Activated T-cell treated with anti-CD3 and anti-CD28 coated beads, Interleukin-2, amount 50 U/mL, for 72 hours (primary cell): ENCODE data around the gene MUSTN1. TPM values are rescaled to one million over a fixed set of nuclear protein-coding genes. Genes with fewer than 3 reads are reported as not detected.

Source experiments
- ATAC-seq, 2 donors: fragments of 150-1000 bp; cut with Tn5 transposase; replicated peaks in 1 of 2; 2 replicates each; pipeline ENCODE4 v1.10.0; 2021; ENCODE audit warnings: moderate library complexity in 2 of 2, mild to moderate bottlenecking in 1 of 2
- DNase-seq, 2 donors: peaks; one replicate each; pipeline ENCODE4 v3.0.0; 2021 to 2022; ENCODE audit warnings: mixed read lengths in 1 of 2
- H3K27ac Mint-ChIP-seq: one replicate; pipeline ENCODE4 v1.8.0; 2022; ENCODE audit warnings: mild to moderate bottlenecking, moderate library complexity, mixed read lengths
- H3K27me3 Mint-ChIP-seq: one replicate; pipeline ENCODE4 v1.8.0; 2022; ENCODE audit warnings: low read depth, mixed read lengths
- H3K36me3 Mint-ChIP-seq, 2 donors: one replicate each; pipeline ENCODE4 v1.8.0; 2022; ENCODE audit warnings: mixed read lengths in 2 of 2, mild to moderate bottlenecking in 1 of 2; ENCODE audit not compliant: insufficient read depth in 2 of 2
- H3K4me1 Mint-ChIP-seq: one replicate; pipeline ENCODE4 v1.8.0; 2022; ENCODE audit warnings: low read depth, mixed read lengths
- H3K4me3 Mint-ChIP-seq, 2 donors: one replicate each; pipeline ENCODE4 v1.8.0; 2022; ENCODE audit warnings: mild to moderate bottlenecking in 2 of 2, mixed read lengths in 2 of 2, moderate library complexity in 2 of 2
- H3K9me3 Mint-ChIP-seq, 2 donors: one replicate each; pipeline ENCODE4 v1.8.0; 2022; ENCODE audit warnings: mixed read lengths in 2 of 2
- total RNA-seq, 2 donors: library from RNA; stranded (reverse); gene quantifications; one replicate each; pipeline ENCODE4 v1.2.3, GENCODE V29; 2022

MUSTN1 gene
- total RNA-seq, 2 donors from 2014 or later = 1.3 TPM

DNA sequence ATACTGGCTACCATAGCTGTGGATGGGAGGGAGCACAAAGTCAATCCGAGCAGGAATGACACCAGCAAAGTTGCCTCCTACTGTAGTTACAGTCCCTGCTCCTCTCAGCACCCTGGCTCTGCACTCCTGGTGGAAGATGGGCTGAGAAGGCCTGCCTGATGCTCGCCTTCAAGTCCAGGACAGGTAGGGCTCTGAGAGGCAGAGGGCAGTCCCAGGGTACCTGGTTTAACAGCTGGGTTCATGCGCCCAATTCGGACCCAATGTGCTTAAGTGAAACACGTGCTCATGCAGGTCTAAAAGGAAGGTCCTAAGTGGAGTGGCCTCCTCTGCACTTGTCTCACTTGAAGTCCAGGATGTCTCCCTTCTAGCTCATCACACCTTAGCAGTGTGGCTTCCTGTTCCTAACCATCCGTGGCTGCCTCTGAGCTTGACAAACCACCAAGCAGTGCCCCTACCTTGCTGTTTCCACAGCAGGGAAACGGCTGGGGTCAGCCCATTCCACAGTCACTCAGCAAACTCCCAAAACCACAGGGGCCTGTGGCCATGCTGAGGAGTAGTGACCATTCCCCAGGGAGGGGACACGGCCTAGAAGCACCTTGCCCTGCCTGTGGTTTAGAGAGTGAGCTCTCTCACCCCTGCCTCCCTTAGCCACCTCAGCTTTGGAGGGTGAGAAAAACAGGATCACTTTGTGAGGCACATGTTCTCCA is 3.9 kb upstream of the MUSTN1 start:
- Mint-ChIP-seq H3K9me3 (no peaks in the 10 kb centered on the region), H3K4me3 (no peak overlapping the region), H3K36me3 (peaks cover 0 to 2% of the 10 kb centered on the region in 2 donors), H3K27ac (no peak overlapping the region), H3K27me3 (no peaks in the 10 kb centered on the region), H3K4me1 (peaks cover 13% of the 10 kb centered on the region)
- ATAC-seq (peak; percentile 41 to 63), DNase-seq (peak in 1 of 2 donors; percentile 18)

- Mint-ChIP-seq H3K27me3 (no peaks in the 10 kb centered on the region), H3K9me3 (no peaks in the 10 kb centered on the region), H3K36me3 (peaks cover 0 to 2% of the 10 kb centered on the region in 2 donors), H3K27ac (no peak overlapping the region), H3K4me3 (no peak overlapping the region), H3K4me1 (peaks cover 13% of the 10 kb centered on the region)
- no peak for DNase-seq
- ATAC-seq = no peak
These were observed 2.2 kb upstream of the MUSTN1 start for GRCh38 chr3:52836986-52837385.

DNA sequence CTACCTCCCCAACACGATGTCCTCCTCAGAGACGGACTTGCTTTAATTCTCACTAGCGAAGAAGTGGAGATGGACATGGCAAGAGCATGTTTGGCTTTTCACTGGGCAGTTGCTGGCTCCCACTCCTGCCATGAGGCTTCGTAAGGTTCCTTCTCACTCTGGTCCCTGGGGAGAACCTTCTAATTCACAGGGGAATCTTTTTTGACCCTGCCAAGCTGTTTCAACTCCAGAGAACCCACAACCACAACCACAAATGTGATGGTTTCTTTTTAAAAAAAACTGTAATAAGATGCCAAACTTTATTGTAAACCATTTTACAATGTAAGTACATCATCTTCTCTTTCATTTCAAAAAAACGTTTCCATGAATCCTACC is 1.6 kb upstream of the MUSTN1 start:
- Mint-ChIP-seq H3K9me3 (no peaks in the 10 kb centered on the region), H3K4me1 (peaks cover 14% of the 10 kb centered on the region)

GRCh38 chr3:52835766-52836470 is 1.1 kb upstream of the MUSTN1 start:
- DNase-seq (no peak), ATAC-seq (no peak)
- Mint-ChIP-seq H3K36me3 (peaks cover 0 to 2% of the 10 kb centered on the region in 2 donors), H3K27me3 (no peaks in the 10 kb centered on the region), H3K4me1 (peaks cover 19% of the 10 kb centered on the region), H3K9me3 (no peaks in the 10 kb centered on the region), H3K4me3 (no peak overlapping the region), H3K27ac (no peak overlapping the region)

More for the DNA sequence above, 1.6 kb upstream of the MUSTN1 start:
- no peaks in the 10 kb centered on the region for H3K27me3 Mint-ChIP-seq
- no peak overlapping the region for H3K27ac Mint-ChIP-seq
- no peak overlapping the region for H3K4me3 Mint-ChIP-seq
- ATAC-seq (no peak), DNase-seq (no peak)
- H3K36me3 Mint-ChIP-seq = peaks cover 0 to 2% of the 10 kb centered on the region in 2 donors

- Mint-ChIP-seq H3K4me1 (peaks cover 13% of the 10 kb centered on the region), H3K27me3 (no peaks in the 10 kb centered on the region), H3K4me3 (no peak overlapping the region), H3K9me3 (no peaks in the 10 kb centered on the region), H3K36me3 (no peaks in the 10 kb centered on the region), H3K27ac (no peak overlapping the region)
- ATAC-seq (no peak), DNase-seq (no peak)
These were observed 1.6 kb downstream of the MUSTN1 start for GRCh38 chr3:52833202-52833601.

- no peak overlapping the region for H3K27ac Mint-ChIP-seq
- H3K4me1 Mint-ChIP-seq = peaks cover 8% of the 10 kb centered on the region
- no peaks in the 10 kb centered on the region for H3K27me3 Mint-ChIP-seq
- no peak for DNase-seq
- H3K36me3 Mint-ChIP-seq = no peaks in the 10 kb centered on the region
- no peak overlapping the region for H3K4me3 Mint-ChIP-seq
- ATAC-seq = no peak
- H3K9me3 Mint-ChIP-seq = no peaks in the 10 kb centered on the region
These were observed 3.1 kb downstream of the MUSTN1 start for GRCh38 chr3:52831500-52832301.

DNA sequence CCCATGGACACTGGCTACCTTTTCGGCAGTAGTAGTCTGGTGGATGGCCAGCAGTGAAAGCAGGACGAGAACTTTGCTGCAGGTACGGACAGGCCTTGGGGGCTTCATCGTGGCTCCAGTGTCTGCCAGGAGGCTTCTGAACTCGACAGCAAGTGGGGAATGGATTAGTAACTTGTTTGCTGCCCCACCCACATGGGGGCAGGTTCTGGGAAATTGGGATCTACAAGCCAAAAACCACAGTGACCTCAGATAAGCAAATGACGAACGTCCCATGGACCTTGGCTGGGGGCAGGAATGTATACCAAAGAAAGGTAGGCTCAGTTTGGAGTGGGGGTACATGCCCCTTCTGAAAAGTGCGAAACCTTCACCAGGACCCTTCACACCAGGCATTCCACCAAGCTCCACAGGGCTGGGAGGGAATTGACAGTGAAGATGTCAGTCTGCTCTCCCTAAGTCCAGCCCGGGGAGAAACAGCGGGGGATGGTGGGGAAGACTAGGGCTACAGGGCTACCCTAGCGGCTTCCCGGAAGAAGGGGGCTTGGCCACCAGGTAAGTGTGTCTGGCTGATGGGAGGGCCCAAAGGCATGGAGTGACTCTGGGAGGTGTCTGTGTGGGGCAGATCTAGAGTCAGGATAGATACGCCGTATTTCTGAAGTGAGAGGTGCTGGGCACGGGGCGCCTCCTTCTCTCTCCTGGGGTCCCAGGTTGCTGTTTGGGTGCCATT is 4.1 kb downstream of the MUSTN1 start, which contains the start of gene ITIH4:
ITIH4 (minus strand) TSS at position 138 of the 724 bp plus-strand sequence; CDS start at position 108, 30 bp downstream.
- no peak for ATAC-seq
- no peak for DNase-seq
- no peaks in the 10 kb centered on the region for H3K36me3 Mint-ChIP-seq
- no peaks in the 10 kb centered on the region for H3K27me3 Mint-ChIP-seq
- no peaks in the 10 kb centered on the region for H3K9me3 Mint-ChIP-seq
- no peak within 1 kb of the TSS for H3K27ac Mint-ChIP-seq
- peaks cover 8% of the 10 kb centered on the region for H3K4me1 Mint-ChIP-seq
- no peak within 1 kb of the TSS for H3K4me3 Mint-ChIP-seq

GRCh38 chr3:52829906-52830463 is 4.8 kb downstream of the MUSTN1 start:
- Mint-ChIP-seq H3K4me1 (peaks cover 8% of the 10 kb centered on the region), H3K27me3 (no peaks in the 10 kb centered on the region), H3K27ac (no peak overlapping the region), H3K36me3 (no peaks in the 10 kb centered on the region), H3K9me3 (no peaks in the 10 kb centered on the region), H3K4me3 (no peak overlapping the region)
- ATAC-seq = no peak
- DNase-seq = no peak

DNA sequence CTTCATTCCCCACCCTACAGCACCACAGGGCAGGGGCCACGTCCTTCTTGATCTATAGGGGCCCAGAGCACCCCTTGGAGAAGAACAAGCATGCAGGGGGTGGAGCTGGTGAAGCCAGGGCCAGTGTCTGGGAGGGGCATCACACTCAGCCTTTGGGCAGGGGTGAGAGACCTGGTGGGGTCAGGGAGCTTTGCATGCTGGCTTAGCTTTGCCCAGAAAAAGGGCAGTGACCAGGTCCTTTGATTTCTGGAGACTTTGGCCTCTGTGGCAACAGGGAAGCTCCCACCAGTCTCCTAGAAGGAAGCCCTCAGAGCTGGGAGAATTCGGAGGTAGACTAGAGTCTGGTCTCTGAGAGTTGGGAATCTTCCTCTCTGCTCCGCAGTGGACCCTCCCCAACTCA is 5.3 kb downstream of the MUSTN1 start:
- Mint-ChIP-seq H3K4me3 (no peak overlapping the region), H3K36me3 (no peaks in the 10 kb centered on the region)

DNA sequence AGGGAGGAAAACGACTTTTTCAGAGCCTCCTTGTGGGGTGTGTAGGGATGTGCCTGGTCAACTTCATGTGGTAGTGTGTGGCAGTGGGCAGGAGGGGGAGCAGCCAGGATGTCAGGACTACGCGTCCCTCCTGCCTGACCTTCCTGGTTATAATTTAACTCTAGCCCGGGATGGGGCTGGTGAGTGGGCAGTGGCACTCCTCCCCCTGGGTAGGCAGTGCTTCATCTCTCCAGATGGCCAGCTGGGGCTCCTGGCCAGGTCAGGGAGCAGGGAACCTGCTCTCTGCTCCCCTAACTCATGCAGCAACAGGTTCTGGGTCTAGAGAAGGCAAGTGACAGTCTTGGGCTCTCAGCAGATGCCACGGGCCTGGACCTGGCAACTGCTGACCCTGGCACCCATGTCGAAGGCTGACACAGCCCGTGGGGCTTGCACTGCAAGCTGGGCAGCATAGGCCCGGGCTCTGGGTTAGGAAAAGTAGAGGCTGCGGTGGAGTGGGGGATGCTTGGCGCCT is 6.9 kb downstream of the MUSTN1 start:
- no peak for ATAC-seq
- no peaks in the 10 kb centered on the region for H3K9me3 Mint-ChIP-seq
- DNase-seq = no peak
- no peaks in the 10 kb centered on the region for H3K36me3 Mint-ChIP-seq
- H3K27ac Mint-ChIP-seq = no peak overlapping the region
- H3K27me3 Mint-ChIP-seq = no peaks in the 10 kb centered on the region
- no peak overlapping the region for H3K4me3 Mint-ChIP-seq
- peaks cover 8% of the 10 kb centered on the region for H3K4me1 Mint-ChIP-seq

More for the DNA sequence above, 5.3 kb downstream of the MUSTN1 start:
- H3K4me1 Mint-ChIP-seq = peaks cover 8% of the 10 kb centered on the region
- no peaks in the 10 kb centered on the region for H3K9me3 Mint-ChIP-seq
- H3K27ac Mint-ChIP-seq = no peak overlapping the region
- ATAC-seq (no peak), DNase-seq (no peak)
- no peaks in the 10 kb centered on the region for H3K27me3 Mint-ChIP-seq

DNA sequence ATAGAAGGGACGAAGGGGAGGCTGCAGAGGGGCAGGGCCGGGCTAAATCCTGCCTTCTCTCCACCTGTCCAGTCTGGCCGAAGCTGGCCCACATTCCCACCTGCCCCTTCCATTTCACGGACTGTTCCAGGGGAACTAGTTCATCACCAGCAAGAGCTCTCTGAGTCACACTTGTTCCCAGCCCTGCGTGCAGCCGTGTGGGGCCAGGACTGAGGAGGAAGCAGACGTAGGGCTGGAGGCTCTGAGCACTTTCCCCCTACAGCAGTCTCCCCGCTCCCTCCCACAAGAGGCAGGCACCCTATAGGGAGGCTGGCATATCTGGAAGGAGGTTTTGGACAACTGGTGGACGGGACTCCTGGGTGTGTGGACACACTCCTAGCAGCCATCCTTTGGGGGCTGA is 7.4 kb downstream of the MUSTN1 start:
- Mint-ChIP-seq H3K4me1 (peaks cover 8% of the 10 kb centered on the region), H3K27ac (no peak overlapping the region), H3K4me3 (no peak overlapping the region), H3K9me3 (no peaks in the 10 kb centered on the region), H3K27me3 (no peaks in the 10 kb centered on the region), H3K36me3 (no peaks in the 10 kb centered on the region)
- ATAC-seq (no peak), DNase-seq (no peak)

DNA sequence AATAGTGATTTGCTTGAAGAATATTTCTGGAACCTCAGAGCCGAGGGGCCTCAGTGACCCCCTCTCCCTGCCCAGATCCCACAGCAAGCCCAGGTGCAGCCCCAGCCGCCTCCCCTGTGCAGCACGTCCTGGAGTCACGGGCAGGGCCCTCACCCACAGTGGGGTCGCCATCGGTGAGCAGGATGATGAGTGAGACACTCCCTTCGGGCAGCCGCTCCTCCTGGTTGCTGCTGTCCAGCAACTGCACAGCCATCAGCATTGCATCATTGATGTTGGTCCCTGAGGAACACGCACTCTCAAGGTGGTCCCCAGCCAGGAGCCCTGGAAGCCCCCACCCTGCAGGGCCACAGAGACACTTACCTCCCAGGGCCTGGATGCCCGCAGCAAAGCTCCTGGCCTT is 10.8 kb downstream of the MUSTN1 start:
- H3K27ac Mint-ChIP-seq = no peak overlapping the region
- H3K36me3 Mint-ChIP-seq = no peaks in the 10 kb centered on the region
- H3K27me3 Mint-ChIP-seq = no peaks in the 10 kb centered on the region
- DNase-seq (no peak), ATAC-seq (no peak)
- no peaks in the 10 kb centered on the region for H3K9me3 Mint-ChIP-seq
- H3K4me3 Mint-ChIP-seq = no peak overlapping the region
- H3K4me1 Mint-ChIP-seq = no peaks in the 10 kb centered on the region
